Stimulated activated CD8-positive, alpha-beta memory T cell treated with anti-CD3 and anti-CD28 coated beads, Interleukin-15, amount 100 ng/mL, for 48 hours (primary cell): ENCODE results near the gene CAPZA2.
"Not testable (repeated sequence)": the region's sequence is repeated elsewhere in the genome, so short reads cannot be mapped to it uniquely, and the experiment has no call there.

ENCODE experiments used
- DNase-seq, 2 donors: peaks; one replicate each; pipeline ENCODE4 v3.0.0-alpha.2; 2020; ENCODE audit warnings: low read depth in 2 of 2

The CAPZA2 gene

GRCh38 chr7:116953906-116954838 lies 91.8 kb downstream of the CAPZA2 start:
- no peak for DNase-seq

DNA sequence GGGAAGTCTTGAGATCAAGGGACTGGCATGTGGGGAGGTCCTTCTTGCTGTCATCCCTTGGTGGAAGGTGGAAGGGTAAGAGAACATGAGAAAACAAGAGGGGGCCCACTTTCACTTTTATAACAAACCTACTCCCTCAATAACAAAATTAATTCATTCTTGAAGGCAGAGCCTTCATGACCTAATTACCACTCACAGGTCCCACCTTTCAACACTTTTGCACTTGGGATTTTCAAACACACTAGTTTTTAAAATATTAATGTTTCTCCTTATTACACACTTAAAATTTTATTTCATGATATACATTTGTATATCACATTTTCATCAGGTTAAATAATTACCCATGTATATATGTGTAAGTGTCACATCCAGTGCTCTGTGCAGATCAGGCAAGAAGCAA lies 93.0 kb downstream of the CAPZA2 start:
- DNase-seq: no peak

GRCh38 chr7:116955801-116956476 lies 93.6 kb downstream of the CAPZA2 start:
- no peak for DNase-seq

DNA sequence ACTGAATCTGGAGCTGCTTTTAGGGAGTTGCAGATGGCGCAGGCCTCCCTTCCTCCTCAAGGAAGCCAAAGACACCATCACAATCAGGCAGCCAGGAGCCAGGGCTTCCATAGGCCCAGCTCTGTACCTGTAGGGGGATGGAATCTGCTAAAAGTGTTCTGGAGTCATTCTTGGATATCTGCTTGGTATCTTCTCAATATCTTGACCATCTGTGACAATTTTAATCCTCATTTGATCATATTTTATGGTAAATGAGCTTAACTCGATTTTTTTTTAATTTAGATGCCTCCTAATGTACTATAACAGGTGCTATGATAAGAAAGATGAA lies 94.1 kb downstream of the CAPZA2 start:
- DNase-seq: no peak

DNA sequence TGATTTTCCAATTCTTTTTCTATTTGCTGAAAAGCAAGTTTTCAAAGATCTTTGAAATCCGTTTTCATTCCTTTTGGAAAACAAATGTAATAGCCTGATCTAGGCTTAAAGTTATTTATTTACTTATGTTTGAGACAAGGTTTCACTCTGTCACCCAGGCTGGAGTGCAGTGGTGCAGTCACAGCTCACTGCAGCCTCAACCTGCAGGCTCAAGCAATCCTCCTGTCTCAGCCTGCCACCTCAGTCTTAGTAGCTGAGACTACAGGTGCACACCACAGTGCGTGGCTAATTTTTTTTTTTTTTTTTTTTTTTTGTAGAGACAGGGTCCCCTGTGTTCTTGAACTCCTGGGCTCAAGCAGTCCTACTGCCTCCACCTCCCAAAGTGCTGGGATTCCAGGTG lies 95.5 kb downstream of the CAPZA2 start:
- DNase-seq: no peak

- DNase-seq: not testable (repeated sequence)
These were observed 99.7 kb downstream of the CAPZA2 start for GRCh38 chr7:116961966-116962673.

- no peak for DNase-seq
These were observed 100.8 kb downstream of the CAPZA2 start for GRCh38 chr7:116963234-116963633.

DNA sequence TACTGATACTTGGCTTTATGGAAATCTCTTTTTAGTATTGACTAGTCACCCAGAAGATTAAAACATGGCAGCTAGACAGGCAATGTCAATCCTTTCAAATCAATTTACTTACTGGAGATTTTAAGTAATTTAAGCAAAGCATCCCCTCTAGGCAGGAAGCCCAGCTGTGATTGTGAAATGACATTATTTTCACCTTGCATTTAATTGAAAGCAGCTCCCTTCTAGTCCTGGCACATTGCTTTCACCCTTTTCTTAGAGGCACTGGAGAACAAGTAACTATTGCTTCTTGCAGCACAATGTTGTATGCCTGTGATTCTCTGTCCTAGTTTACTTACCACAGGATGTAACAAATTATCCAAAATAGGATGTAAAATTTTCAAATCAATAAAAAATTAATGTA lies 104.2 kb downstream of the CAPZA2 start:
- DNase-seq: no peak

DNA sequence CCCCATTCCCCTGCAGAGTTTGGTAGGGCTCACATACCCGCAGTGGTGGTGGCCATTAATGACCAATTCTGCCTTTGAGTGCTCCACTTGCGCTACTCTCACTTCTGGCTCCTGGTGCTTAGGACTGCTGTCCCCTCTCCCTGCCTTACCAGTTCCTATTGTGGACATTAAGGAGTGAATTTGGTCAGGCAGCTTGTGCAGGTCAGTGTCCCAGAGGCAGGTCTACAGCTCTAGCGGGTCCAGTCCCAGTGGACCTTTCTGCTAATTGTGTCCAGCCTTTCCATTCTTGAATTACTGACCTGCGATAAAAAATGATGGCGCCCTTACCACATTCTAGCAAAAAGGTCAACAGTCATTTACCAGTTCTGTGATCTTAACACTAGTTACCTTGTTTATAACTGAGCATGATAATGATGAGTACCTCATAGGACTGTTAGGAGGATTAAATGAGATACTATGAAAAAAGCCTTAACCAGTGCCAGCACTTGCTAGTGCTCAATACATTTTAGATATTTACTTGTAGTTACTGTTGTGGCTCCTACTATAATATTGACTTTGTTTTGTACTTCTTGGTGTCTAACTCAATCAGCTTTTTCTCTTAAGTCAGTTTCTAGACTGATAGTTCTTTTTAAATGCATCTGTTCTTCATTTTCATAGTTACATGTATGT lies 105.0 kb downstream of the CAPZA2 start:
- no peak for DNase-seq

GRCh38 chr7:116967983-116968382 lies 105.6 kb downstream of the CAPZA2 start:
- no peak for DNase-seq

DNA sequence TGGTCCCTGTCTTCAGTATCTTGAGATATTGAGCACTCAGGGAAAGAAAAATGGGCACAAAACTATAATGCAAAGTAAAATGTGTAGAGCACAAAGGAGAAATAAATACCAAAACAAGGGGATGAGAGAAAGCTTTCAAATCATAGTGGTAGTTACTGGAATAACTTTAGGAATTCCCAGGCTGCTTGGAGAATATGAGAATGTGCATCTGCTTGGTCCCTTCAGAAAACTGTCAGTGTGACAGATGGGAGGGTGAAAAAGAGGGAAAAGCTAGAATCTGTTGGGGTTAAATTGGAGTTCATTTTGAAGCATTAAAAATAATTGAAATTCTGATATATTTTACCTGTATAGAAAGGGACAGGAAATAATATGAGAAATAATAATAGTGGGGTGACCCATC lies 106.2 kb downstream of the CAPZA2 start:
- DNase-seq: no peak

GRCh38 chr7:116969371-116969902 lies 107.0 kb downstream of the CAPZA2 start:
- DNase-seq: no peak

DNA sequence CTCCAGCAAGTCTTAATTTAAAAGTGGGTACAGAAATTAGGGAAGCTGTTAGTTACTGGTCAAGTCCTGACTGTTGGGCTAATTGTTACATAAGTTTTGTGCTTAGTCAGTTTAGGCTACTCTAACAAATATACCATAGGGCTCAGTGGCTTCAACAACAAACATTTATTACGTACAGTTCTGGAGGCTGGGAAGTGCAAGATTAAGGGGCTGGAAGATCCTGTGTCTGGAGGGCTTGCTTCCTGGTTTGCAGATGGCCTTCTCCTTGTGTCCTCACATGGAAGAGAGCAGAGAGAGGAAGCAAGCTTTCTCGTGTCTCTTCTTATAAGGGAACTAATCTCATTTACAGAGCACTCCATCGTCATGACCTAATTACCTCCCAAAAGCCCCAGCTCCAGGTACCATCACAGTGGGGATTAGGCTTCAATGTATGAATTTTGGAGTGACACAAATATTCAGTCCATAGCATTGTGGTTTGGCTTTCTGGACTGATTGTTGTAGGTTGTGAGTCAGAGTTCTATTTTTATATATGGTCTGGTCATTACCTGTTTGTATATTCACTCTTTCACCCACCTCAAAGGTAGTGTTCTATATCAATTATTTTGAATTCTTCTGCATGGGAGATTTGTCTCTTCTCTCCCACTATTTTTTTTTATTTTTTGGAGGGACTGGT lies 108.0 kb downstream of the CAPZA2 start:
- DNase-seq: no peak

- not testable (repeated sequence) for DNase-seq
These were observed 108.8 kb downstream of the CAPZA2 start for GRCh38 chr7:116971153-116971552.
